HT-29 (cell line): ENCODE measurements around the gene MBD3L3. TPM values are rescaled to one million over a fixed set of nuclear protein-coding genes. Genes with fewer than 3 reads are reported as not detected.
"Not testable (repeated sequence)": the region's sequence is repeated elsewhere in the genome, so short reads cannot be mapped to it uniquely, and the experiment has no call there.

Experiments
- DNase-seq: peaks from one replicate; pipeline ENCODE4 v3.0.0-alpha.2; 2015; ENCODE audit warnings: low spot score
- total RNA-seq: library from RNA; depleted of rRNA; stranded (reverse); fragments of >200 nt; shearing (Covaris generic); gene quantifications from 2 replicates; pipeline ENCODE4 v1.2.3, GENCODE V29; 2014

MBD3L3 gene
- total RNA-seq, 1 experiment from 2014 or later: not detected

GRCh38 chr19:7063764-7064418, 5.4 kb upstream of the MBD3L3 start:
- DNase-seq: no peak

GRCh38 chr19:7063339-7063738, 4.9 kb upstream of the MBD3L3 start:
- no peak for DNase-seq

GRCh38 chr19:7059977-7060376, 1.5 kb upstream of the MBD3L3 start:
- not testable (repeated sequence) for DNase-seq

- not testable (repeated sequence) for DNase-seq
Measured at GRCh38 chr19:7056371-7056770, 2.1 kb downstream of the MBD3L3 start.

DNA sequence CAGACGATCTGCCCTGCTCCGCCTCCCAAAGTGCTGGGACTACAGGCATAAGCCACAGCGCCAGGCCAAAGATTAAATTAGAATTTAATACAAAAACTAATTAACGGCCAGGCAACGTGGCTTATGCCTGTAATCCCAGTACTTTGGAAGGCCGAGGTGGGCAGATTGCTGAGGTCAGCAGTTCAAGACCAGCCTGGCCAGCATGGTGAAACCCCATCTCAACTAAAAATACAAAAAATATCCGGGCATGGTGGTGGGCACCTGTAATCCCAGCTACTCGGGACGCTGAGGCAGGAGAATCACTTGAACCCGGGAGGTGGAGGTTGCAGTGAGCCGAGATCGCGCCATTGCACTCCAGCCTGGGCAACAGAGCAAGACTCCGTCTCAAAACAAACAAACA, 2.8 kb downstream of the MBD3L3 start:
- not testable (repeated sequence) for DNase-seq

GRCh38 chr19:7054635-7055368, 3.7 kb downstream of the MBD3L3 start:
- not testable (repeated sequence) for DNase-seq

- not testable (repeated sequence) for DNase-seq
Measured at GRCh38 chr19:7052896-7053295, 5.6 kb downstream of the MBD3L3 start.

DNA sequence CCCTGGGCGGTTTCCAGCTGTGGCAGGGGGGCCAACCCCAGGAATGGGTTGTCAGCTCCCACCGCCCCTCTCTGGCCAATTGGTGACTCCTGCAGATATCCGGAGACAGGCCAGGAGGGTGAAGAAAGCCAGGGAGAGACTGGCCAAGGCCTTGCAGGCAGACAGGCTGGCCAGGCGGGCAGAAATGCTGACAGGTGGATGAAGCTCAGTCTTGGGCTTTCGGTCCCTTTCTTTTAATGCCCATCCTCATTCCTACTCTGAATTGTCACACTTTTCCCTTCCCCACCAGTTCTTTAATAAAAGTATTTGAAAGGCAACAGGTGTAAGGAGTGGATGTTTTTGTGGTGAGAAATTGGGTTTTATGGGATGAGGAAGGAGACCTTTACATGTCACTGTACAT, 7.1 kb downstream of the MBD3L3 start:
- not testable (repeated sequence) for DNase-seq

DNA sequence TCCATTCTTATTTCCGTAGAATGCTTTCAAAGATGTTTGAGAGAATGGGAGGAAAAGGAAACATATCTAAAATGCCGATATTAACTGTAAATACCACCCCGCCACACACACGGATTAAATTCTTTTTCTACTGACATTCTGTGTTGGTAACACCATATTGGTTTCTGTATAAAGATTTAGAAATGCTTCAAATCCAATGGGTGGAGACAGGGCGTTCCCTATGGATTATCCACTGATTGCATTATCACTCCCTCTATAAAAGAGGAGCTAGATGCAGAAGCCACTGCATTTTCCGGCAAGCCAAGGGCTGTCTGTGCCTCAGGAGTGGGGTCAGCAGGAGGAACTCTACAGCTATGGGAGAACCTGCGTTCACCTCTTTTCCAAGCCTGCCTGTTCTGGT, 9.5 kb downstream of the MBD3L3 start, which contains the start of gene MBD3L2:
TSS of gene MBD3L2 (plus strand) at position 301 of the 400 bp plus-strand sequence. CDS start at position 354, 53 bp downstream.
- DNase-seq: not testable (repeated sequence)

DNA sequence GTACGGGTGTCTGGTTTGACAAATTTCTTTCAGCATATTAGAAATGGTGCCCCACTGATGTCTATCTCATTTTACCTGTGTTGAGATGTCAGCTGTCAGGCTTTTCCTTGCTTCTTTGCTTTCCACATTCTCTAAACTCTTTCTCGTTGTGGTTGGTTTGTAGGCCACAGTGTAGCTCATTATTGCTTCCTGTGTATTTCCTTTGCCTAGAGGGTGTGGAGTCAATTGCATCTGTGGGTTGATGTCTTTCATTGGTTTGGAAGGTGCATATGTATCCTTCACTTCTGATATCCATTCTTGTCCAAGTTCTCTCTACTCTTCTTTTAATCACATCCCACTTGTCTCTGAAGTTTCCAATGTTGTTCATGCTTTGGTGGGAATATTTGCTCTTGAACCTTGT, 16.9 kb downstream of the MBD3L3 start:
- not testable (repeated sequence) for DNase-seq

DNA sequence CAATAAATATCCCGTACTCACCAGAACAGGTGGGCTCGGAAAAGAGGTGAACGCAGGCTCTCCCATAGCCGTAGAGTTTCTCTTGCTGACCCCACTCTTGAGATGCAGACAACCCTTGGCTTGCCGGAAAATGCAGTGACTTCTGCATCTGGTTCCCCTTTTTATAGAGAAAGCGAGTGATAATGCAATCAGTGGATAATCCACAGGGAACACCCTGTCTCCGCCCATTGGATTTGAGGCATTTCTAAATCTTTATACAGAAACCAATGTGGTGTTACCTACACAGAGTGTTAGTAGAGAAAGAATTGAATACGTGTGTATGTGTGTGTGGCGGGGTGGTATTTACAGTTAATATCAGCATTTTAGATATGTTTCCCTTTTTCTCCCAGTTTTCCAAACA, 18.4 kb downstream of the MBD3L3 start, which contains the start of gene MBD3L4:
TSS of gene MBD3L4 (minus strand) at position 101 of the 400 bp plus-strand sequence. CDS start at position 66, 35 bp downstream.
- not testable (repeated sequence) for DNase-seq

GRCh38 chr19:7030278-7030677, 28.2 kb downstream of the MBD3L3 start, which contains the start of gene MBD3L5:
MBD3L5 (plus strand) TSS chr19:7030578; CDS start chr19:7030612, 34 bp downstream.
- DNase-seq: not testable (repeated sequence)

- DNase-seq: not testable (repeated sequence)
Measured at GRCh38 chr19:7028790-7029189, 29.7 kb downstream of the MBD3L3 start.

DNA sequence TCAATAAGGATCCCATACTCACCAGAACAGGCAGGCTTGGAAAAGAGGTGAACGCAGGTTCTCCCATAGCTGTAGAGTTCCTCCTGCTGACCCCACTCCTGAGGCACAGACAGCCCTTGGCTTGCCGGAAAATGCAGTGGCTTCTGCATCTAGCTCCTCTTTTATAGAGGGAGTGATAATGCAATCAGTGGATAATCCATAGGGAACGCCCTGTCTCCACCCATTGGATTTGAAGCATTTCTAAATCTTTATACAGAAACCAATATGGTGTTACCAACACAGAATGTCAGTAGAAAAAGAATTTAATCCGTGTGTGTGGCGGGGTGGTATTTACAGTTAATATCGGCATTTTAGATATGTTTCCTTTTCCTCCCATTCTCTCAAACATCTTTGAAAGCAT, 37.1 kb downstream of the MBD3L3 start, which contains the start of gene MBD3L2B:
TSS of gene MBD3L2B (minus strand) at position 101 of the 400 bp plus-strand sequence. CDS start at position 67, 34 bp downstream.
- not testable (repeated sequence) for DNase-seq

GRCh38 chr19:7018828-7019227, 39.6 kb downstream of the MBD3L3 start:
- DNase-seq: no peak

DNA sequence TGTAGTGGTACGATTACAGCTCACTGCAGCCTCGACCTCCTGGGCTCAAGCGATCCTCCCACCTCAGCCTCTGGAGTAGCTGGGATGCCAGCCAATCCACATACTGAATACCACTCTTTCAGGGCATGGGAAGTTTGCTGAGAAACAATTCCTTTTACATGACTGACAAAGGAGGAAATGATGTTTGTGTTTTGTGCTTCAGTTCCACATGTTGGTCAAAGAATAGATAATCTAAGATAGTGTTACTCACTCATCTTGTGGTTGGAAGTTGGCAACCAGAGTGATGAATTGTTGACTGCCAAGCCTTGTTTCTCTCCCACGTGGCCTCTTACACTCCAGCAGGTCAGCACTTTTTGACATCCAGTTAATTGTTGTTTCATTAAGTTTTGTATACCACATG, 44.8 kb downstream of the MBD3L3 start:
- DNase-seq: no peak

DNA sequence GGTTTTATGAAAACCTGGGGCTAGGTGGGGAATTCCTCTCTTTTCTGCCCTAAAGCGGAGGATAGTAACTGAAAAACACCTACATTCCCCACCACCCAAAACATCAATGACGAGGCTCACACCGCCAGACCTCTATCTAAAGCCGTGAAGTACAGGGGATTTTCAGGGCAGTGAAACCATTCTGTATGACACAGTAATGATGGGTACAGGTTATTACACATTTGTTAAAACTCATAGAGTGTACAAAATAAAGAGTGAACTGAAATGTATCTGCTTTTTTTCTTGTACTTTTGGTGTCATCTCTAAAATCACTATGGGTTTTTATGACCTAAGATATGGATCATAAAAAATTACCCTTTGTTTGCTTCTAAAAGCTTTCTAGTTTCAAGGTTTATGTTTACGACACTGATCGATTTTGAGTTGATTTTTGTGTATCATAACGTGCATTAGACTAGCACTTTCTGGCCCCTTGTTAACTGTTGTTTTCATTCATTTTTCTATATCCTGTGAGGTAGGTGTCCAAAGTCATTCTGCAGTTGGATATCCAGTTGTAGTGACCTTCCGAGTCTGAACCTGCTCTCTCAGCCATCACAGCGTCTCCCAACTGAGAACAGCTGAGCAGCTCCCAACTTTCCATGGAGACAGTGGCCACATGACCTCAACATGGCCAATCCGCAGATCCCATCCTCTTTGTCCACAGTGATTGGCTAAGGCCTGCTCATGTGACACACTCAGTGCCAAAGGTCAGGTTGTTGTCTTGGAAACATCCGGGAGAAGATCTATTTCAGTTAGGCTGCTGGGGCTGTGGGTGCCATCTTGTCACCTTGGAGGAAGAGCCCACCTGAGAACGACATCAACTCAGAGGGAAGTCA, 47.5 kb downstream of the MBD3L3 start:
- no peak for DNase-seq

DNA sequence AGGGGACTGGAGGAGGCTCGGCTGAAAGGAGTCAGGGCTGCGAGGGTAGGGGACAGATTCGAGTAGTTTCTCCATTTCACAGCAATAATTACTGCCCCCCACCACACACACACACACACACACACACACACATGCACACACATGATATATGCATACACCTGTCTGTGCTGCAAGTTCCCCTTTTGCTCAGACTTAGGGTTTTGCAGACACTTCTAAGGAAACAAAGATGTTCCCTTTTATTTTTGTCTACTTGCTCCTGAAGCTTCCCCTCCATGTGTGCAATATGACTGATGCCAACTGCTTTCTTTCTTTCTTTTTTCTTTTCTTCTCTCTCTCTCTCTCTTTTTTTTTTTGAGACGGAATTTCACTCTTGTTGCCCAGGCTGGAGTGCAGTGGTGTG, 50.6 kb downstream of the MBD3L3 start:
- no peak for DNase-seq
